Right lobe of liver (tissue), 6 donors: ENCODE measurements around the gene HSD11B2. TPM values are rescaled to one million over a fixed set of nuclear protein-coding genes. Genes with fewer than 3 reads are reported as not detected.

Experiments
- ATAC-seq, 4 donors: fragments of 200-7000 bp; cut with Tn5 transposase; one replicate each; pipeline ENCODE4 v1.9.1; 2020; ENCODE audit warnings: mild to moderate bottlenecking in 4 of 4, moderate library complexity in 4 of 4
- DNase-seq, 3 donors: peaks; one replicate each; pipeline ENCODE4 v3.0.0-alpha.2; 2020
- H3K27ac ChIP-seq, 3 donors: fragments of 200-600 bp; one replicate each; pipeline ENCODE4 v1.8.0; 2022
- H3K27me3 ChIP-seq, 2 donors: fragments of 200-600 bp; one replicate each; pipeline ENCODE4 v1.8.0; 2022
- H3K36me3 ChIP-seq, 4 donors: fragments of 200-600 bp; sonication (generic) in 1 of 4; one replicate each; pipeline versions ENCODE4 v1.5.1 to v1.8.0; 2017 to 2022; ENCODE audit warnings: control low read depth in 1 of 4
- H3K4me1 ChIP-seq, 4 donors: fragments of 200-600 bp; sonication (generic) in 1 of 4; one replicate each; pipeline versions ENCODE4 v1.5.1 to v1.8.0; 2017 to 2022; ENCODE audit warnings: control low read depth in 1 of 4
- H3K4me3 ChIP-seq, 3 donors: fragments of 200-600 bp; one replicate each; pipeline ENCODE4 v1.8.0; 2022
- H3K9me3 ChIP-seq, 4 donors: fragments of 200-600 bp; sonication (generic) in 1 of 4; one replicate each; pipeline versions ENCODE4 v1.5.1 to v1.8.0; 2017 to 2022; ENCODE audit warnings: control low read depth in 1 of 4
- CTCF ChIP-seq, 4 donors: fragments of 200-600 bp in 3 of 4; fragments of 450-650 bp in 1 of 4; IDR thresholded peaks; one replicate each; pipeline versions ENCODE4 v1.5.1 to v1.8.0; 2016 to 2022; ENCODE audit warnings: antibody characterized with exemption in 4 of 4, mild to moderate bottlenecking in 2 of 4
- POLR2A ChIP-seq: fragments of 450-650 bp; IDR thresholded peaks from one replicate; pipeline ENCODE4 v1.6.1; 2017; ENCODE audit warnings: antibody characterized with exemption, mild to moderate bottlenecking
- WGBS: methylation state at CpG from one replicate; pipeline ENCODE4 v1.1.6; 2018; ENCODE audit warnings: low coverage, low lambda C conversion rate; ENCODE audit not compliant: insufficient coverage; ENCODE audit errors: missing lambda C conversion rate; 5-methylcytosine and 5-hydroxymethylcytosine counted together
- intact Hi-C, 2 donors: fragments of 100-400 bp; cut with DNase I; formaldehyde crosslinking; loops; one replicate each; pipeline versions ENCODE4 v1.11.2 to v1.14.1; 2022
- total RNA-seq, 6 experiments: library from RNA; depleted of rRNA in 2 of 6; stranded (reverse); fragments of >200 nt in 2 of 6; fragmentation: NEBNext Ultra II Directional in 3 of 6; extraction: Animal tissue kit (Norgen Biotek cat#: 25700) in 3 of 6; gene quantifications; one replicate each; pipeline versions ENCODE4 v1.1.0 to v1.2.4, GENCODE V29; 2016 to 2023
- donor health status: DM: no; HTN: yes; CAD: no.
- donor health status: DM: no; HTN: no; CAD: no.
- donor health status: DM: no; HTN: no; CAD: no.
- donor health status: DM: no; HTN: yes; CAD: no.
- donor health status: DM: no; HTN: yes; CAD: no.

Gene HSD11B2
- total RNA-seq, 6 experiments from 2014 or later: 1.3 to 2.7 (median 2.1) TPM

- no peak overlapping the region for H3K4me3 ChIP-seq
- H3K36me3 ChIP-seq: no peaks in the 10 kb centered on the region
- intact Hi-C loops: loop anchor here in 1 of 2 donors (10.0 kb wide), 1 partner anchor 61 kb away; the partner anchor contains the start of genes AGRP and ATP6V0D1
- DNase-seq: no peak
- no peaks in the 10 kb centered on the region for H3K9me3 ChIP-seq
- H3K4me1 ChIP-seq: peaks cover 0 to 6% (median 0%) of the 10 kb centered on the region in 4 donors
- H3K27ac ChIP-seq: no peak overlapping the region
- 30% methylated on average over 9 of the region's 9 CpGs for WGBS
- TF ChIP-seq POLR2A: no peak
- no peak for TF ChIP-seq CTCF (IDR thresholded peaks at IDR 0.05)
- H3K27me3 ChIP-seq: no peaks in the 10 kb centered on the region
- ATAC-seq: no peak
Observed at GRCh38 chr16:67423611-67424260, 7.2 kb upstream of the HSD11B2 start.

- no peaks in the 10 kb centered on the region for H3K27me3 ChIP-seq
- 25% methylated on average over 4 of the region's 5 CpGs for WGBS
- DNase-seq (no peak), ATAC-seq (no peak)
- TF ChIP-seq CTCF (IDR thresholded peaks at IDR 0.05) (no peak), POLR2A (no peak)
- H3K27ac ChIP-seq: no peak overlapping the region
- no peak overlapping the region for H3K4me3 ChIP-seq
- peaks cover 0 to 10% (median 1%) of the 10 kb centered on the region in 4 donors for H3K4me1 ChIP-seq
- no peaks in the 10 kb centered on the region for H3K9me3 ChIP-seq
- no peaks in the 10 kb centered on the region for H3K36me3 ChIP-seq
- intact Hi-C loops: loop anchor here in 1 of 2 donors (10.0 kb wide), 1 partner anchor 61 kb away; the partner anchor contains the start of genes AGRP and ATP6V0D1
Observed at GRCh38 chr16:67424261-67424615, 6.7 kb upstream of the HSD11B2 start.

- Histone ChIP-seq H3K27me3 (no peaks in the 10 kb centered on the region), H3K4me1 (peaks cover 0 to 17% (median 5%) of the 10 kb centered on the region in 4 donors), H3K36me3 (no peaks in the 10 kb centered on the region), H3K9me3 (no peaks in the 10 kb centered on the region), H3K4me3 (no peak overlapping the region), H3K27ac (no peak overlapping the region)
- 39% methylated on average over 6 of the region's 6 CpGs for WGBS
- DNase-seq (no peak), ATAC-seq (no peak)
- no peak for TF ChIP-seq POLR2A
- TF ChIP-seq CTCF (IDR thresholded peaks at IDR 0.05): no peak
- intact Hi-C loops: loop anchor here in 1 of 2 donors (10.0 kb wide), 1 partner anchor 60 kb away; the partner anchor contains the start of genes AGRP and ATP6V0D1
Observed at GRCh38 chr16:67425061-67425460, 5.9 kb upstream of the HSD11B2 start.

GRCh38 chr16:67425580-67425979 is 5.3 kb upstream of the HSD11B2 start:
- H3K9me3 ChIP-seq: no peaks in the 10 kb centered on the region

More at GRCh38 chr16:67425580-67425979, 5.3 kb upstream of the HSD11B2 start:
- Histone ChIP-seq H3K36me3 (no peaks in the 10 kb centered on the region), H3K27ac (no peak overlapping the region), H3K27me3 (no peaks in the 10 kb centered on the region), H3K4me3 (no peak overlapping the region), H3K4me1 (peaks cover 0 to 22% (median 7%) of the 10 kb centered on the region in 4 donors)
- WGBS: 50% methylated on average over 4 of the region's 4 CpGs
- ATAC-seq (no peak), DNase-seq (no peak)
- intact Hi-C loops: loop anchor here in 1 of 2 donors (10.0 kb wide), 1 partner anchor 59 kb away; the partner anchor contains the start of genes AGRP and ATP6V0D1
- TF ChIP-seq POLR2A: no peak
- no peak for TF ChIP-seq CTCF (IDR thresholded peaks at IDR 0.05)
